Stimulated activated CD4-positive, alpha-beta T cell treated with anti-CD3 and anti-CD28 coated beads, Interleukin-15, amount 100 ng/mL, for 1 hour (primary cell): ENCODE data around the gene COBL.
"Not testable (repeated sequence)": the region's sequence is repeated elsewhere in the genome, so short reads cannot be mapped to it uniquely, and the experiment has no call there.

Experiments
- DNase-seq, 2 donors: peaks; one replicate each; pipeline ENCODE4 v3.0.0-alpha.2; 2020; ENCODE audit warnings: low read depth in 1 of 2, low spot score in 1 of 2

The COBL gene

DNA sequence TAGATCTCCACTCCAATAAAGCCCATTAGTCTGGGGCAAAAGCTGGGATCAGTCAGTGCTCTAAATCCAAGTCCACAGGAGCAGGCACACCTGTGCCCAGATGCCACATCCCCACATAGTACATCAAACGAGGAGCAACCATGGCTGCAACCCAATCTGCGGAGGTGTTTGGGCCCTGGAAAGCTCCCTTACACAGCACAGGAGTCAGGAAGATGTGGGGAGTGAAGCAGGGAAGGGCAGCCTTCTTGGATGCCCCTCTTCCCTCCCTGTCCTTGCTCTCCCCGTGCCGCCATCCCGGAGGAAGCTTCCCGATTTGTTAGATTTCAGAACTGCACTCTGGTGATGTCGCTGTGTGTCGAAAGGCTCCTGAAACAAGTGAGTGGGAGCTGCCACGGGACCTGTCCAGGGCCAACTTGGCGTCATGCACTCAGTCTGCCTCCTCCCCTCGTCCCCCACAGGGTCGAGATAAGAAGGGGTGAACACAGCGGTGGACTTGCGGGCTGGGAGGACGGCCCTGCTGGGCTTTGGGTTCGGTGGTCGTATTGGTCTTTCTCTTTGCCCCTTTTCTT lies 303.3 kb downstream of the COBL start:
- DNase-seq: no peak

DNA sequence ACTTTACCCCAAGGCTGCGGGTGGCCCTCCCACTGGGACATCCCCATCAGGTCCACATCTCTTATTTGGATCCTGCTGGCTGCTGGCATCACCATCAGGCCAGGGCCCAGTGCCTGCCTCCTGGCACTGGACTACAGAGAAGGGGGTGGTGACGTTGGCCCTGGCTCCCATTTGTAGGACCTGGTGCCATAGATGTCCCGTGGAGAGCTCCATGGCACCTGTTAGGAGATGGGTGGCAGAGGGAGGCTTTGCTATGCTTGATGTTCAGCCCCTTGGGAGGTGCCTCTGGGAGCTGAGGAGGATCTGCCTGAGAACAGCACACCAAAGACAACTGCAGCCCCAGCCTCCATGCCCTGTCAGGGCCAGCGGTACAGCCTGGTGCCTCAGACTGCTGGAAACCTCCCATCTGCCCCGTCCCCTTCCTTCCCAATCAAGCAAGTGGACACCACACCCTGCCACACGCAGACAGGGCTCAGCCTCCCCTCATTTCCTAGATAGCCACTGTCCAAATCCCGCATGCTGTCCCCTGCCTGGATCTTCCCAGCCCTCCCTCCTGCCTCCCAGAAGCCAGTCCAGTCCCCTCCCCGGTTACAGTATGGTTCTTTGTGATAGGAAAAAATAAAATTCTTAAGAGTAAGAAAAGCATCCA lies 303.9 kb downstream of the COBL start:
- no peak for DNase-seq

DNA sequence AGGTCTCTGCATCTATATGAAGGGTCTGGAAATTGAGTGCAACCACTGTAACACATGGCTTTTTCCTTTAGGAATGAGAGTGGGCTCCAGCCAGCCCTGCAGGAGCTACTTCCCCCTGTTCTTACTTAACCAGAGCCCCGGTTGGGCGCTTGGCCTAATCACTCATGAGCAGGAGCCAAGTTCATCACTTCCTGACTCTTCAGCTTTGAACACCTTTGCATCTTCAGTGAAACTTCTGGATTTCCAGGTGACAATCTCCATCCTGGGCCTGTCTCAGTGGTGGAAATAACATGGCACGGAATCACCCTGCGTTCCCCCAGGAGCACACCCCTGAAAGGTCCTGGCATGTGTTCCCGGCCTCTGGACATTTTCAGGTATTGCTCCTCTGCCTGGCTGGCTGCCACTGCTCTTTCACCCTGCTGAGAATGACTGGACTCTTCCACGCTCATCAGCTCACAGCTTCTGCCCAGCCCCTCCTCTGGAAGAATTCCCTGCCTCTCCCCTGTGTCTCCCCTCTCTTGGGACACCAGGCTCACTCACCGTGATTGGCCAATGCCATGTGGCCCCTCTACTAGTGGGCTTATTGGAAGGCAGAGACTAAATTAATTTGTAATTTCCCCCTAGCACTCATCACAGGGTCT lies 304.8 kb downstream of the COBL start:
- DNase-seq: no peak

DNA sequence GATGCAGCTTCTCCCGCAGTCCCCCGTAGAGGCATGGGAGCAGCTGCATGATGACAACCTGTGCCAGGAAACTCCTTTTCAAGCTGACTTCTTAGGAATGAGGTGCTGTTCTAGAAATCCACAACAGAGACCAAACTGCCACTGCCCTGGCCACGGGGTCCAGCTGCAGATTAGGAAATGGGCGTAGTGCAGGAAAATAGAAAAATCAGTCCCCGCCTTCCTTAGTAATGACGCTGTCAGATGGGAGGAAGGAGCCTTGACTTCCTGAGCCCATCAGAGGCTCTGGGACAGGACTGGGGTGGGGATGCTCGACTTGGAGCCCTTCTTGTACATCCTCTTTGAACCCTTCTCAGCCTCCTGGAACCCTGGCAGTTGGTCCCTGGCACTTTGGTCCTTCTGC lies 306.1 kb downstream of the COBL start:
- DNase-seq: no peak

GRCh38 chr7:51009716-51010496 lies 306.7 kb downstream of the COBL start:
- DNase-seq: no peak

GRCh38 chr7:51007551-51008505 lies 308.8 kb downstream of the COBL start:
- DNase-seq: no peak

DNA sequence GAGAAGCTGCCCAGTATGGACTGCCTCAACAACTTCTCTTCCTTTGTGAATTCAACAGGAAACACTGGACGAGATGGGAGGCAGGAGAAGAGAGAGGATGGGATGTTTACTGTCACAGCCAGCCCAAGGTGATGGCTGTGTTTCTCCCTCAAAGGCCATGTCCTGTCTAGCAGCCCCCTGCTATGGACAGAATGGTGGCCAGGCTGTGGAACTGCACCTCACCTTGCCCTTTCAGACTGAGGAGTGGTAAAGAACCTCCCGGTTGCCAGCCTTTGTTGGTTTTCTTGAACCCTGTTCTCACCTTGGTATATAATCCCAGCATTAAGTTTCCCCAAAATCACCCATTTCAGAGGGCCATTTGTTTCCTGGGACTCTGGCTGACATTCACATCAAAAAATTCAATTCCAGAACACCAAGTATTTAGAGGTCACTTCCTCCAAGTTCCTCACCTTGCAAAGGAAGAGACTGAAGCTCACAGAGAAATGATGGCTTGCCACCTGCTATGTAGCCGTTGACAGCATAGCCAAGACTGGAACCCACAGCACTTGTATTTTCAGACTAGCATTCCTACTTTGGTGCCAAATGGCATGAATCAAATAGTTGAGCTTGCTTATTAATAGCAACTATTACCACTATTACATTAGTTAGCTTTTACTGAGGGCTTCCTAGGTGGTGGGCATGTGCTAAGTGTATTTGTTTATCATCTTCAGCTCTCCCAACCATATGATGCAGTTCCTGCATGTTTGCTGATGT lies 309.9 kb downstream of the COBL start:
- DNase-seq: no peak

GRCh38 chr7:51005074-51005473 lies 311.5 kb downstream of the COBL start:
- no peak for DNase-seq

GRCh38 chr7:51000956-51001355 lies 315.7 kb downstream of the COBL start:
- DNase-seq: no peak

GRCh38 chr7:50994753-50995319 lies 321.8 kb downstream of the COBL start:
- no peak for DNase-seq

- DNase-seq: not testable (repeated sequence)
Observed at GRCh38 chr7:50990214-50990613, 326.4 kb downstream of the COBL start.

GRCh38 chr7:50988988-50989387 lies 327.6 kb downstream of the COBL start:
- DNase-seq: no peak

DNA sequence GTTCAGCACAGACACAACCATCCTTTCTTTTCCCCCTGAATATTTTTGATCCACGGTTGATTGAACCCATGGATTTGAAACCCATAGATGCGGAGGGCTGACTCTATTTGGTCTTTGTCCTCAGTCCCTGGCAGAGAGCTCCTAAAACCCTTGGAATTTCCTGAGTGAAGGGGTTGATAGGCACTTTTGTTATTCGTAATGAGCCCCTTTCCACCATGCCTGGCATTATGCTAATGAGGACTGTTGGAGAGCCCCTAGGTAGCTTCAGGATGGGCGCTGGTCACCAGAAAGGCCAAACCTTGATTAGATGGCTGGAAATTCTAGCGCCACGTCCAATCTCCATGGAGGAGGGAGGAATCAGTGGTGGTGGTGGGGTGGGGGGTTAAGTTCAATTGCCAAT lies 328.1 kb downstream of the COBL start:
- no peak for DNase-seq

GRCh38 chr7:50985096-50985495 lies 331.5 kb downstream of the COBL start:
- DNase-seq: no peak

DNA sequence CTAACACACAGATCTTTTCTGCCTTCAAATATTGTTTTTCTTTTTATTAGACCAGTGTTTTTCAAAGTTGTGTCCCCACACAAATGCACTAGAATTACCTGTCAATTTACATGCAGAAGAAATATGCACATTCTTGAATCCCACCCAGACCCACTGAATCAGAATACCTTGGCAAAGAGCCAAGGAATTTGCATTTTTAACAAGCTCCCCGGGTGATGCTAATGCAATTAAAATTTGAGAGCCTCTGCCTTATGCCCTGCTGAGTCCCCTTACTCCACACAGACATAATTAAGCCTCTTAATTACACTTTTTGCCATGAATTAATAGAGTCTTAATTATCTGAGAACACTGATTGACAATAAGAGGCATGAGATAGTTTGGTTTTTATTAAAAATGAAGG lies 332.8 kb downstream of the COBL start:
- DNase-seq: no peak

DNA sequence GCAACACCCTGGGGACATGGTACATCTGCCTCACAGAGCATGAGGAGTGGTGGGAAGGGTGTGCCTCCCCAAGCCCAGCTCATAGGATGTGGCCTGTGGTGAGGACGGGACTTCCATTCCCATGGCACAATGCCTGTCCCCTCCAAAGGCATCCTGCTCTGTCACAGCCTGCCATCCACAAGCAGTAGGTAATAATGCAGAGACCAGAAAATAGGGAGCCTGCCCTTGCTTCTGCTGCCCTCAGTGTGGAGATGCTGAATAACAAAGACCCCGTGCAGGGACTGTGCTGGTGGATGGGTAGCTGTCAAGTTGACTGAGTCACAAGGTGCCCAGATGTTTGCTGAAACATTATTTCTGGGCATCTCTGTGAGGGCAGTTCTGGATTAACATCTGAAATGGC lies 334.0 kb downstream of the COBL start:
- no peak for DNase-seq

DNA sequence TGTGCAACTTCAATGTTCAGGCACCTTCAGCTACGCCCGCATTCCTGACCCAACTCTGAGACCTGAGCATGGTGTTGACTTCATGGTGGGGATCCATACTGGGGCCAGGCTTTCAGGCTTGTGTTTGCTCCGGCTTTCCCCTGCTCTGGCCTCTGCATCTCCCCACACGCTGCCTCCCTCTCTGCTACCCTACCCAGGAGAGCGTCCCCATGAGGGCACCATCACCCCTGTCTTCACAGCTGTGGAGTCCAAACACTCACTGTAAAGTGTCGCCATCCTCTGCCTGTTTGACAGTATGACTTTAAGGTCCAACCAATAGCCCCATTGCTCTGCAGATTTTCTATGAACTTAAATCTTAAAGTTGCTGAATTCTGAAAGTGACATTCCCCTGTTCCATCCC lies 334.9 kb downstream of the COBL start:
- DNase-seq: no peak

DNA sequence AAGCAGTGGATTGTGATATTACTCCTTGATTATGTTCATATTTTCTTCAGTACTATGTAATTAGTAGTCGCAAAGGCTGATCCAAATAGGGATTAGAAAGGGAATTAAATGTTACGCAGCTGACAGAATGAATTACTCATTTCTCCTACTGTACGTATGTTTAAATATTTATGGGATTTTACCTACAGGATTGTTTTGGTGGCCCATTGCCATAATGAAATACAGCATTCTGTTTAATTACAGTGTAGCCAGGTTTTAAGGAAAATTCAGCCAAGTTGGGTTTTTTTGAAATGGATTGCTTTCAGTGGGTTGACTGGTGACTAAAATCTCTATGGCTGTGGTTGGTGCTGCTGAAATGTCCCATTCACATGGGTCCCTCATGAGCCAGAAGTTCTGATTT lies 336.2 kb downstream of the COBL start:
- no peak for DNase-seq

GRCh38 chr7:50978633-50979215 lies 337.9 kb downstream of the COBL start:
- no peak for DNase-seq

- DNase-seq: no peak
Observed at GRCh38 chr7:50977421-50977820, 339.2 kb downstream of the COBL start.
